ENCODE results near the gene OTUB2.

- TF ChIP-seq, protein P1, sequence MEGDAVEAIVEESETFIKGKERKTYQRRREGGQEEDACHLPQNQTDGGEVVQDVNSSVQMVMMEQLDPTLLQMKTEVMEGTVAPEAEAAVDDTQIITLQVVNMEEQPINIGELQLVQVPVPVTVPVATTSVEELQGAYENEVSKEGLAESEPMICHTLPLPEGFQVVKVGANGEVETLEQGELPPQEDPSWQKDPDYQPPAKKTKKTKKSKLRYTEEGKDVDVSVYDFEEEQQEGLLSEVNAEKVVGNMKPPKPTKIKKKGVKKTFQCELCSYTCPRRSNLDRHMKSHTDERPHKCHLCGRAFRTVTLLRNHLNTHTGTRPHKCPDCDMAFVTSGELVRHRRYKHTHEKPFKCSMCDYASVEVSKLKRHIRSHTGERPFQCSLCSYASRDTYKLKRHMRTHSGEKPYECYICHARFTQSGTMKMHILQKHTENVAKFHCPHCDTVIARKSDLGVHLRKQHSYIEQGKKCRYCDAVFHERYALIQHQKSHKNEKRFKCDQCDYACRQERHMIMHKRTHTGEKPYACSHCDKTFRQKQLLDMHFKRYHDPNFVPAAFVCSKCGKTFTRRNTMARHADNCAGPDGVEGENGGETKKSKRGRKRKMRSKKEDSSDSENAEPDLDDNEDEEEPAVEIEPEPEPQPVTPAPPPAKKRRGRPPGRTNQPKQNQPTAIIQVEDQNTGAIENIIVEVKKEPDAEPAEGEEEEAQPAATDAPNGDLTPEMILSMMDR (IDR thresholded peaks at IDR 0.05), result no peak
- TF ChIP-seq POLR2A (IDR thresholded peaks at IDR 0.05) (no peak), EP300 (IDR thresholded peaks at IDR 0.05) (no peak)
Measured at GRCh38 chr14:93978735-93979134, 47.4 kb upstream of the OTUB2 start.
